HepG2 (cell line): ENCODE results near the gene PTMA. TPM values are rescaled to one million over a fixed set of nuclear protein-coding genes. Genes with fewer than 3 reads are reported as not detected.

Source experiments
- AGO2 ChIP-seq: fragments of 200-400 bp; formaldehyde crosslinking; optimal IDR thresholded peaks from 2 replicates; pipeline ENCODE3; 2017; ENCODE audit warnings: mild to moderate bottlenecking, low read depth, low read length, moderate library complexity
- CBX2 ChIP-seq, 2 experiments: fragments of 200-600 bp in 1 of 2; sonication (generic); formaldehyde crosslinking in 1 of 2; IDR thresholded peaks; 2 replicates each; pipeline versions ENCODE4 v1.7.0 to v1.8.1; 2018 to 2022; ENCODE audit warnings: low read depth in 2 of 2, low read length in 1 of 2, mild to moderate bottlenecking in 1 of 2, missing genetic modification reagents in 1 of 2
- ESRRA ChIP-seq: sonication (generic); formaldehyde crosslinking; IDR thresholded peaks from 2 replicates; pipeline ENCODE4 v1.5.1; 2020; ENCODE audit warnings: mild to moderate bottlenecking, low read depth, missing genetic modification reagents
- ETV6 ChIP-seq: sonication (generic); formaldehyde crosslinking; conservative IDR thresholded peaks from 2 replicates; pipeline ENCODE4 v1.4.0; 2020; ENCODE audit warnings: missing genetic modification reagents
- FOXO4 ChIP-seq: sonication (generic); formaldehyde crosslinking; conservative IDR thresholded peaks from 2 replicates; pipeline ENCODE4 v1.8.1; 2023; ENCODE audit warnings: missing genetic modification reagents
- HNRNPH1 ChIP-seq: fragments of 200-400 bp; formaldehyde crosslinking; optimal IDR thresholded peaks from 2 replicates; pipeline ENCODE3; 2017; ENCODE audit warnings: mild to moderate bottlenecking, low read depth, low read length
- ISL2 ChIP-seq: sonication (generic); formaldehyde crosslinking; IDR thresholded peaks from 2 replicates; pipeline ENCODE4 v1.5.0; 2020; ENCODE audit warnings: missing genetic modification reagents
- MNT ChIP-seq: fragments of 450-650 bp; IDR thresholded peaks from 2 replicates; pipeline ENCODE4 v1.6.1; 2016
- RFX3 ChIP-seq: IDR thresholded peaks from 2 replicates; pipeline ENCODE4 v1.6.1; 2016; ENCODE audit warnings: missing biosample characterization, missing genetic modification reagents
- SIN3B ChIP-seq: fragments of 150-350 bp; IDR thresholded peaks from 2 replicates; pipeline ENCODE4 v1.6.1; 2014; ENCODE audit warnings: low read length
- TBP ChIP-seq: sonication (generic); formaldehyde crosslinking; IDR thresholded peaks from 2 replicates; pipeline ENCODE4 v1.5.0; 2020; ENCODE audit warnings: missing genetic modification reagents
- ZNF274 ChIP-seq: sonication (generic); formaldehyde crosslinking; IDR thresholded peaks from 2 replicates; pipeline ENCODE4 v1.5.1; 2020; ENCODE audit warnings: mild to moderate bottlenecking, missing genetic modification reagents
- ZNF280D ChIP-seq: sonication (generic); formaldehyde crosslinking; IDR thresholded peaks from 2 replicates; pipeline ENCODE4 v1.5.1; 2020; ENCODE audit warnings: mild to moderate bottlenecking, missing genetic modification reagents
- ZNF333 ChIP-seq: sonication (generic); formaldehyde crosslinking; IDR thresholded peaks from 2 replicates; pipeline ENCODE4 v1.4.0; 2020; ENCODE audit warnings: mild to moderate bottlenecking, missing genetic modification reagents, borderline replicate concordance
- ZNF460 ChIP-seq: sonication (generic); formaldehyde crosslinking; IDR thresholded peaks from 2 replicates; pipeline ENCODE4 v1.5.1; 2020; ENCODE audit warnings: missing genetic modification reagents, mild to moderate bottlenecking, borderline replicate concordance
- ZNF619 ChIP-seq: sonication (generic); formaldehyde crosslinking; IDR thresholded peaks from 2 replicates; pipeline ENCODE4 v1.4.0; 2020; ENCODE audit warnings: mild to moderate bottlenecking, missing genetic modification reagents
- ZNF746 ChIP-seq: sonication (generic); formaldehyde crosslinking; IDR thresholded peaks from 2 replicates; pipeline ENCODE4 v1.8.0; 2022; ENCODE audit warnings: mild to moderate bottlenecking, missing genetic modification reagents
- ZNF75D ChIP-seq: sonication (generic); formaldehyde crosslinking; IDR thresholded peaks from 2 replicates; pipeline ENCODE4 v1.8.1; 2023; ENCODE audit warnings: missing genetic modification reagents, mild to moderate bottlenecking, borderline replicate concordance
- ZNF879 ChIP-seq: sonication (generic); formaldehyde crosslinking; IDR thresholded peaks from 2 replicates; pipeline ENCODE4 v1.8.1; 2023; ENCODE audit warnings: missing genetic modification reagents
- polyA plus RNA-seq, 8 experiments: library from polyadenylated mRNA; depleted of rRNA in 3 of 8; stranded (reverse) in 7 of 8; unstranded in 1 of 8; fragments of >200 nt; fragmentation: Illumina TruSeq in 4 of 8; extraction: Trizol in 4 of 8; gene quantifications; 2 replicates each; pipeline versions ENCODE4 v1.2.1 to v1.2.3, GENCODE V29; 2011 to 2016; ENCODE audit warnings: low read depth in 4 of 8, missing spikeins in 1 of 8, mixed read lengths in 1 of 8; ENCODE audit not compliant: insufficient read depth in 1 of 8
- total RNA-seq, 5 experiments: library from RNA; depleted of rRNA; stranded (reverse); fragments of >200 nt; fragmentation: Illumina TruSeq; extraction: Trizol; gene quantifications; 2 replicates each; pipeline ENCODE4 v1.2.3, GENCODE V29; 2016; ENCODE audit warnings: low read depth in 1 of 5
- TF ChIP-seq, protein P1 (sequence below): sonication (generic); formaldehyde crosslinking; IDR thresholded peaks from 2 replicates; pipeline ENCODE4 v1.8.0; 2022; ENCODE audit warnings: mild to moderate bottlenecking, missing genetic modification reagents, moderate library complexity

The PTMA gene
- total and polyA plus RNA-seq, 2 of the 13 experiments (the other 11 are each of a cell fraction or from before 2014, with no cell fraction given) = 190 to 1,086 TPM

DNA sequence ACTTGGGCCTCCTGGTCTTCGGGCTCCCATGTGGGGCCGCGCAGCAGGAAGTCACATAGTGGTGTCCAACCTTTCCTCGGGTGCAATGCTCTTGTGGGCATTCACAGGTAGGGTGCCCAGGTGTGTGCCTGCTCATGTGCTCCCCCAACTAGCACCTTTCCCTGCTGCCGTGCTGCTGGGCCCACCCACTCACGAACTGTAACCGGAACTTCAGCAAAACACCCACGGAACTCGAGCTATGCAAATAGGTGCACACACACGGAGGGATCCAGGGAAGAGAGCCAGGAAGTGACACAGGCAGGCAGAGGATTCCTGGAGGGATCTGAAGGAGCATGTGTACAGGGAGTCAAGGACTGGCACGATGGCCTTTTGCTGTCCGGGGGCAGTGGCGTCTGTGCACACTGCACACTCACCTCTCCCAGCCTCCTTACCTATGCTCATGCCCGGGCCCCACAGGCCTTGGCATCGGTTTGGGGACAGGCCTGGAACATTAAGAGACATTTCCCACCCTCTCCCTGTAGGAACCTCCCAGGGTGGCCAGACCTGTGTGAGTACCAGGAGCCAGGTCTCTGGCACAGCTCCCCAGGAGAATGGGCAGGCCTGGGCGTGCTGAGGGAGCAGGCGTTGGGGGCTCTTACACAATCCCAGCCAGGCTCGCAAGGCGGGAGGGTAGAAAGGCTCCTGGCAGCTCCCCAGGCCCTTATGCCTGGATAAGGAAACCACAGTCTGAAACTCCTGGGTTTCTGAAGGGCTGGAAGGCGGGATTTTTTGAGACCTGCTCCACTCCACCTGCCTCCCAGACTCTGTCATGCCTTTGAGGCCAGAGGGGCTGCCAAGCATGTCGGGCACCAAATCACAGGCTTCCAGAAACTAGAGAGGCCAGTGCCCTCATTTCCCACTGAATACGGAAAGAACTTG lies 6.6 kb upstream of the PTMA start (continued):
- no peak for TF ChIP-seq MNT
- TF ChIP-seq ZNF274 (CRISPR knock-in tag) = peak; percentile 91
- no peak for TF ChIP-seq AGO2
- no peak for TF ChIP-seq RFX3 (CRISPR knock-in tag)
- no peak for TF ChIP-seq ZNF879 (CRISPR knock-in tag)
- TF ChIP-seq ZNF619 (CRISPR knock-in tag) = no peak
- no peak for TF ChIP-seq ESRRA (CRISPR knock-in tag)
- TF ChIP-seq FOXO4 (CRISPR knock-in tag) = no peak
- TF ChIP-seq ZNF333 (CRISPR knock-in tag) = no peak
- TF ChIP-seq ZNF280D (CRISPR knock-in tag) = peak; percentile 43; the same call in 1 of the 2 replicates
- TF ChIP-seq ISL2 = no peak
- no peak for TF ChIP-seq ETV6 (CRISPR knock-in tag)
- TF ChIP-seq, protein P1, sequence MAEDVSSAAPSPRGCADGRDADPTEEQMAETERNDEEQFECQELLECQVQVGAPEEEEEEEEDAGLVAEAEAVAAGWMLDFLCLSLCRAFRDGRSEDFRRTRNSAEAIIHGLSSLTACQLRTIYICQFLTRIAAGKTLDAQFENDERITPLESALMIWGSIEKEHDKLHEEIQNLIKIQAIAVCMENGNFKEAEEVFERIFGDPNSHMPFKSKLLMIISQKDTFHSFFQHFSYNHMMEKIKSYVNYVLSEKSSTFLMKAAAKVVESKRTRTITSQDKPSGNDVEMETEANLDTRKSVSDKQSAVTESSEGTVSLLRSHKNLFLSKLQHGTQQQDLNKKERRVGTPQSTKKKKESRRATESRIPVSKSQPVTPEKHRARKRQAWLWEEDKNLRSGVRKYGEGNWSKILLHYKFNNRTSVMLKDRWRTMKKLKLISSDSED (CRISPR knock-in tag) = no peak
- no peak for TF ChIP-seq TBP (CRISPR knock-in tag)
- TF ChIP-seq SIN3B = no peak
- no peak for TF ChIP-seq CBX2 (IDR thresholded peaks at IDR 0.05; ENCODE audit: low read depth, low read length)
- TF ChIP-seq CBX2 (CRISPR knock-in tag; IDR thresholded peaks at IDR 0.05; ENCODE audit: low read depth) = 0 out of 2 replicates have a peak, but pooled peaks have one; percentile 54
- TF ChIP-seq ZNF75D = no peak
- no peak for TF ChIP-seq HNRNPH1
- no peak for TF ChIP-seq ZNF460 (CRISPR knock-in tag)
- TF ChIP-seq ZNF746 (CRISPR knock-in tag) = peak; percentile 72; the same call in 1 of the 2 replicates
